ENCODE measurements around the gene ERICH6.

- no peak for TF ChIP-seq CTCF (conservative IDR thresholded peaks at IDR 0.05 in 1 of 2, IDR thresholded peaks at IDR 0.05 in 1 of 2; ENCODE audit: extremely low read depth in 1 of 2, insufficient read depth in 1 of 2, low read depth in 1 of 2, low read length in 2 of 2)
- TF ChIP-seq EZH2 (IDR thresholded peaks at IDR 0.05; ENCODE audit: borderline replicate concordance, low read length): no peak
Measured at GRCh38 chr3:150662410-150663200, 41.1 kb downstream of the ERICH6 start.

All from mammary epithelial cell (primary cell).